COLO829 (cell line): Measurements from ENCODE around the gene HDAC11.
"Not testable (repeated sequence)": the region's sequence is repeated elsewhere in the genome, so short reads cannot be mapped to it uniquely, and the experiment has no call there.

ENCODE experiments used
- DNase-seq: peaks from one replicate; pipeline ENCODE4 v3.0.0; 2012; ENCODE audit warnings: low spot score

The HDAC11 gene

GRCh38 chr3:13507570-13508339 lies 27.6 kb downstream of the HDAC11 start:
- DNase-seq = peak; percentile 12

GRCh38 chr3:13508496-13508895 lies 28.4 kb downstream of the HDAC11 start:
- DNase-seq = no peak

DNA sequence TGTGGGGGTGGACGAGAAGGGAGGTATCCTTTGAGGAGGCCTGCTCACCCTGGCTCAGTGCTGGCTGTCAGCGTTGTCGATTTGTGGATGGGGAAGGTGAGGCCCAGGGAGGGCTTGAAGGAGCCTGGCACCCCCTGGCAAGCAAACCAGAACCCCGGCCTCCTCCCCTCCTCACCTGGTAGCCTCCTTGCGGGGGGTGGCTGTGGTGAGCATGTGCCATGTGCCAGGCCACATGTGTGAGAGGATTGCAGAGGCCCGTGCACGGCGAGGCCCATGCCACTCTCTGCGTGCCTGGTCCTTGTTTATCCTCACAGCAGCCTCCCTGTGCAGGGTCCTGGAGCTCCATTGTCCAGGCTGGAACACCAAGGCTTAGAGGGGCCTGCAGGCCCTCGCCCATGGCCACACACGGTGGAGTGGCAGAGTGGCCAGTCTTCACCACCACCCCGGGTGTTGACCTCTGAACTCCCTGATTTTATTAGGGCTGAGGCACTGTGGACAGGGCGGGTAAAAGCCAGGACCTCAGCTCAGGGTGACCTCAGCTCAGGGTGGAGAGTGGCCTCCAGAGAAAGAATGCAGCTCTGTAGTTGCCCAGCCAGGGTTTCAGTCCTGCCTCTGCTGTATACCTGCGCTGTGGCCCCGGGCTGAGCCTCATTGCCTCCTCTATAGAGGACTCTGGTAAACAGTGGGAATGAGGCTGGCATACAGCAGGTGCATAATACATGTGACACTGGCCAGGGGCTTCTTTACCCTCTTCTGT lies 29.1 kb downstream of the HDAC11 start:
- DNase-seq = no peak

GRCh38 chr3:13509816-13510192 lies 29.7 kb downstream of the HDAC11 start:
- DNase-seq = no peak

DNA sequence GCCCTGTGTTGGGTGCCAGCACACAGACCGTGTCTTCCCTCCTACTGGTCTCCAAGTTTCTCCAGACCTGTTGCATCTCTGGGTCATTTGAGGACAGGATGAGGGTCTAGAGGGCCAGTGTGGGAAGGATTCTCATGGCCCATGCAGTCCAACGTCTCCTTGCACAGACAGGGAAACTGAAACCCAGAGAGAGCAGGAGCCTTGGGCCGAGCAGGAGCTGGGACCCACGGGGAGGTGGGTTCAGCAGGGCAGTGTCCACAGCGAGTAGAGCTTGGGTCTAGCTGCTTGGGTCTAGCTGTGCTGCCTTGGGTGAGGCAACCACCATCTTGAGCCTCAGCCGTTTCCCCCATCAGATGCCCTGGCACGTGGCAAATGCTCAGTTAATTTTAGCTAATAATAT lies 32.3 kb downstream of the HDAC11 start:
- DNase-seq = no peak

GRCh38 chr3:13513051-13513912 lies 33.2 kb downstream of the HDAC11 start:
- DNase-seq = no peak

DNA sequence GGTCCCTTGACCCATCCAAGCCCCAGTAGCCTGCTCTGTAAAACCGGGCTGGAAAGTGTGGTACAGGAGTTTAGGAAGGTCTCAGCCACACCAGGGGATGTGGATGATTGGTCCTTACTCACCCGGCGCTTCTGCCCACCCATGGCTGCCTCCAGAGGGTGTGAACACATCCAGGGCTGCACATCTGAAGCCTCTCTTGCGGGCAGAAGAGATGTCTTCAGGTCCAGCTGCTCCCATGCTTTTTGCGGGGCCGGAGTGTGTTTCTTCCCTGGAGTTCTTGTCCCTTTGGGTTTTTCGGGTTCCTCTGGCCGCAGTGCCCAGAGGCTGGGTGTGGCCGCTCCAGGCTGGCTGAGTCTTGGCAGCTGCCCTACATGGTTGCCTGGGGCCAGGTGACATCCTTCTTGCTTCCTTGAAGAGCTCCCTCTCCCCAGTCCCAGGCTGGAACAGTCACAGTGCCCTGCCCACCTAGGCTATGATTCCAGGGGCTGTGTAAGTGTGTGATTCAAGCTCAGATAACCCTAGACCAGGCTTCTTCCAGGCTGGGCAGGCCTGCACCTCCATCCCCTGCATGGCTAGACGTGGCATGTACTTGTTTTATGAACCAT lies 33.9 kb downstream of the HDAC11 start:
- no peak for DNase-seq

DNA sequence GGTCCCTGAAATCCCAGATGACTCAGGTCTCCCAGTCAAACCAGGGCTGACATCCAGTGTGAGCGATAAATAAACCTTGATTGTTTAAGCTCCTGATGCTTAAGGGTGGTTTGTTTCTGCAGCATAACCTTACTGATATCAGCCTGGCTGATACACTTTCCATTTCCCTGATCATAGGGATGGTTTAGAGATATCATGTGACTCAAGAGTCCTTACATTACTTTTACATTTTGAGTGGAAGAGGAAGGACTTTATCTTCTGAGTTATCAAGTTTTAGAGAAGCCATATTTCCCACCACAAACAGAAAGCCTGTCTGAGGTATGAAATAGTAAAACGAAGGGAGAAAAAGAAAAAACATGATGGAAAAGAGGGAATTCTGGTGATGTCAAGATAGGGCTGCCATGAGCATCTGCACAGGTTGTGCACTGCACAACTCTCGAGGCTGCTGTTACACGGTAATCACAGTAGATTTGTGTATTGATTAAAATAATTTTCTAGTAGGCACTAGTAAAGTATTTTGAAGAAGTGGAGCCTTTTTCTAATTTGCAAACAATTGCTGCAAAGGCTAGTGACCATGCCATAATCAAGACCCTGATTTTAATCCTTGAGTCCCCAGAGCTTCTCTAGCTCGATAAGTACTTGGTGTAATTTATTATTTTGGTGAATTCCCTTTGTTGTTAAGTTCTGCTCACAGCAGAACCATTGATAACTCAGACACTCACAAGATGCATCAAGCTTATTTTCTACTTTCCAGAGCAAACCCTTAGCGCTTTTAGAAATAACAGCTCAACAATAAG lies 34.7 kb downstream of the HDAC11 start:
- DNase-seq = no peak

- peak; percentile 23 for DNase-seq
Measured at GRCh38 chr3:13515786-13516759, 36.0 kb downstream of the HDAC11 start.

DNA sequence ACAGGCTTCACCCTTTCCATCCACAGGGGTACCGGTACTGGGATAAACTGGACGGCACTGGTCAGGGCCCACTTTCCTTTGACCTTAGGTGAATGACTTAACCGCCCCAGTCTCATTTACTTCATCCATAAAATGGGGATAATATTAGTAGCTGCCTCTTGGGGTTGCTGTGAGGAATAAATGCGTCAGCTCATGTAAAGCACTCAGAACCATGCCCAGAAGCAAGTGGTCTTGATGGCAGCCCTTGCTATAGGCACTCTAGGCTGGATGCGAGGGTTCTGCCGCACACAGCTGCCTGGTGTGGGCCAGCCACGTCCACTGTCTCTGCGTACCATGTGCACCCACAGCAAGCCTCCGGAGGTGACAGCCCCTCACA lies 36.6 kb downstream of the HDAC11 start:
- no peak for DNase-seq

DNA sequence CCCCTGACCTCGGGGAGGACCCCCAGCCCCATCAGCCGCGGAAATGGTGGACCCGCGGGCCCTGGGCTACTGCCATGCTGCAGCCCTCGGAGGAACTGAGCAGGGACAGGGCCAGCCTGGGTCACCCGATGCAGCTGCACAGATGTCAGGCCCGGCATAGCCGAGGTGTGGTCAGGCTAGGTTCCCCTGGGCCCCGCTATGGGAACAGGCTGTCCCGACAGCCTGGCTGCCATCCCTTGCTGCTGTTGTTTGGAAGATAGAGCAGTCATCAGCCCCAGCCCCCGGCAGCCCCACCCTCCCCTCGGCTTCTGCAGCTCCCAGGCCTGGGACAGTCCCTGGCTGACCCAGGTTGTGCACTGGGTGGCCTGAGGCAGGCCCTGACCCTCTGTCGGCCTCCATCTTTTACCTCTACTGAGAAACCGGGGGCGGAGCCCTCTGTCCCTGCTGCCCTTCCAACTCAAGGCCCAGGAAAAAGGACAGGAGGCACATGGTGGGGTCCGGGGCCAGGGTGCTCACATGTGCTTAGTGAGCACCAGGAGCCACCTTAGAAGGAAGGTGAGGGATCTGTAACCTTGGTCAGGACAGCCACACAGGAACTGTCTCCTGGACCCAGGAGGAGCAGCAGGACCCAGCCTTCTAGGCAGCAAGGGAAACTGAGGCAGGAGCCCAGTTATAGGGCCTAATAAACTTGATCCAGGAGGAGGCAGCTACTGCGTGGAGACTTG lies 37.3 kb downstream of the HDAC11 start:
- no peak for DNase-seq

GRCh38 chr3:13518516-13518953 lies 38.4 kb downstream of the HDAC11 start:
- no peak for DNase-seq

DNA sequence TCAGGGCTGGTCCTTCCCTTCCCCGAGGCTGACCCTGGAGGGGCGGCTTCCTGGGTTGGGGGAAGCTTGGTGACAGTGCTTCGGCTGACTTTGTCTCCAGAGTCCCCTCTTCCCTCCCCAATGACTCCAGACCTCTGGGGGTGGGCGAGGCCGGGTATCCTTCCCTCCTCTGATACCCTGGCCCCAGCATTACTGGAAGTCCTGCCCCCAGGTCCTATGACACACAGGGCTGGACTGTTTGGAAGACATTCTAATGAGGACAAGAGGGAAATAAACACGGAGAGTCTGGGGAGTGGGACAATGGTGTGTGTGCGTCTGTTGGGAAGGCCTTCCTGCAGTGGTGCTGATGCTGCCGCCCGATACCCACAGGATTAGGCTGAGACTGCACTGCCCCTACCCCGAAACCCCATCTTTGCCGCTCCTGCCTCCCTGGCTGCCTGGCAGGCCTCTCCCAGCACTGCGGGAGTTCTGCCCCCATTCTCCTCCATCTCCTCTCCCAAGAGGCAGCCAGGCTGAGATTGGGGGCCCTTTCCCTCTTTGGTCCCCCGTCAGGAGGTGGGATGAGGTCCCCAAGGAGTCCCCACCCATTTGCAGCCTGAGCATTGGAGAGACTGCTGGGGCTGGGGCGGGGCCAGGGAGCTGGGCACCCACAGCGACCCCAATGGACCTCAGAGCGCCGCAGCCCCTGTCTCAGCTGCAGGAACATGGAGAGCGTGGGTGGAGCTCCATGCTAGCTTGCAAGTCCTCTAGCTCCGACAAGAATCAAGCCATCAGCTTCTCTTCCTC lies 39.1 kb downstream of the HDAC11 start:
- no peak for DNase-seq

DNA sequence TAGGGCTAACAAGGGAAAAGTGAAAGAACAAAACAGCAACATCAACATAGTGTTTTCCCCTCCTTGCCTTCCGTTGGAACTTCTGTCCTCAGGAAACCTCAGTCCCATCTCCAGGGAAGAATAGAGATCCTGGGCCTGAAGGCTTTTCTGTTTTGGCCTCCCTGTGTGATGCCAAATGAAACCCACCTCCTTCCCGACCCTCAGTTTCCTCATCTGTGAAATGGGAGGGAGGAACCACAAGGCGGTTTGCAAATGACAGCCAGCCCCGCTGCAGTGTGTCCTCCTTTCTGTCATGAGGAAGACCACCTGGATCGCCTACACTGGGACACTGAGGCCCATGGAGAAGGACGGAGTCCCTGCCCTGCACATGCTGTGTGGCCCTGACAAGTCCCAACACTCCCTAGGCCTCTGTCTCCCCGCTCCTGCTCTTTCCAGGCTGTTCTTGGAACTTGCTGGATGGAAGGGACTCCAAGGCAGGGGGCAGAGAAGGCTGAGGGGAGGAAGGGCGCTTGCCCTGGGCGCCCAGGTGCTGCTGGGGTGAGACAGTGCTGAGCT lies 40.3 kb downstream of the HDAC11 start:
- no peak for DNase-seq

- DNase-seq = no peak
Measured at GRCh38 chr3:13521309-13521708, 41.2 kb downstream of the HDAC11 start.

DNA sequence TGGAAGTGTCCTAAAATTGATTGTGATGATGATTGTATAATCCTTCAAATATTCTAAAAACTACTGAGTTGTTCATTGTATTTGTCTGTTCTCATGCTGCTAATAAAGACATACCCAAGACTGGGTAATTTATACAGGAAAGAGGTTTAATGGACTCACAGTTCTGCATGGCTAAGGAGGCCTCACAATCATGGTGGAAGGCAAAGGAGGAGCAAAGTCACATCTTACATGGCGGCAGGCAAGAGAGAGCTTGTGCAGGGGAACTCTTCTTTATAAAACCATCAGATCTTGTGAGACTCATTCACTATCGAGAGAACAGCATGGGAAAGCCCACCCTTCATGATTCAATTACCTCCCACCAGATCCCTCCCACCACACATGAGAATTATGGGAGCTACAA lies 41.6 kb downstream of the HDAC11 start:
- DNase-seq = not testable (repeated sequence)

- no peak for DNase-seq
Measured at GRCh38 chr3:13522236-13522635, 42.1 kb downstream of the HDAC11 start.

DNA sequence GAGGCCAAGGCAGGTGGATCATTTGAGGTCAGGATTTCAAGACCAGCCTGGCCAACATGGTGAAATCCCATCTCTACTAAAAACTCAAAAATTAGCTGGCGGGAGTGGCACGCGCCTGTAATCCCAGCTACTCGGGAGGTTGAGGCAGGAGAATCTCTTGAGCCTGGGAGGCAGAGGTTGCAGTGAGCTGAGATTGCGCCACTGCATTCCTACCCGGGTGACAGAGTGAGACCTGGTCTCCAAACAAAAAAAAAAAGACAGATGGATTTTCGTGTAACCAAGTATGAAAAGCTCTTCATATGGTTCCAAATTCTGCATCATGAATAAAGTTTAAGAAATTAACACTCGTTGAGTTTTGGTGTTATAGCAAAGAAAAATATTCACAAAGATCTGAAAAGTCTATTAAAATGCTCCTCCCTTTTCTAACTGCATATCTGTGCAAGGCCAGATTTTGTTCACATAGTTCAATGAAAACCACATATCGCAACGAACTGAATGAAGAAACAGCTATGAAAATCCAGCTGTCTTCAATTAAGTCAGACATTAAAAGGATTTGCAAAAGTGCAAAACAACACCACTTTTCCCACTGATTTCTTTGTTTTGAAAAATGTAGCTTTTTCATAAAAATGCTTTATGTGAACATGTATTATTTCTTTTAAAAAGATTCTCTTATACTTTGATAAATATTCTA lies 45.0 kb downstream of the HDAC11 start:
- no peak for DNase-seq
